ENCODE data around the gene GPER1. TPM values are rescaled to one million over a fixed set of nuclear protein-coding genes. Genes with fewer than 3 reads are reported as not detected.

The GPER1 gene
- total RNA-seq, 4 donors from 2014 or later, result 7.1 to 20.2 (median 7.8) TPM

DNA sequence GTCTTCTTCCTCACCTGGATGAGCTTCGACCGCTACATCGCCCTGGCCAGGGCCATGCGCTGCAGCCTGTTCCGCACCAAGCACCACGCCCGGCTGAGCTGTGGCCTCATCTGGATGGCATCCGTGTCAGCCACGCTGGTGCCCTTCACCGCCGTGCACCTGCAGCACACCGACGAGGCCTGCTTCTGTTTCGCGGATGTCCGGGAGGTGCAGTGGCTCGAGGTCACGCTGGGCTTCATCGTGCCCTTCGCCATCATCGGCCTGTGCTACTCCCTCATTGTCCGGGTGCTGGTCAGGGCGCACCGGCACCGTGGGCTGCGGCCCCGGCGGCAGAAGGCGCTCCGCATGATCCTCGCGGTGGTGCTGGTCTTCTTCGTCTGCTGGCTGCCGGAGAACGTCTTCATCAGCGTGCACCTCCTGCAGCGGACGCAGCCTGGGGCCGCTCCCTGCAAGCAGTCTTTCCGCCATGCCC lies 4.3 kb downstream of the GPER1 start:
- WGBS, 2 donors (ENCODE audit: low coverage in 1 of 2), result 90% methylated on average over 4 of the region's 40 CpGs; no CpG with 5 or more reads in 1 of the 2 donors
- Histone ChIP-seq H3K36me3 (peaks cover 0 to 37% of the 10 kb centered on the region in 2 donors), H3K9me3 (no peaks in the 10 kb centered on the region), H3K4me3 (no peak overlapping the region), H3K27me3 (no peaks in the 10 kb centered on the region), H3K27ac (no peak overlapping the region), H3K4me1 (peaks cover 0 to 46% (median 18%) of the 10 kb centered on the region in 3 donors)
- TF ChIP-seq POLR2A (IDR thresholded peaks at IDR 0.05), result no peak
- TF ChIP-seq, protein P1, sequence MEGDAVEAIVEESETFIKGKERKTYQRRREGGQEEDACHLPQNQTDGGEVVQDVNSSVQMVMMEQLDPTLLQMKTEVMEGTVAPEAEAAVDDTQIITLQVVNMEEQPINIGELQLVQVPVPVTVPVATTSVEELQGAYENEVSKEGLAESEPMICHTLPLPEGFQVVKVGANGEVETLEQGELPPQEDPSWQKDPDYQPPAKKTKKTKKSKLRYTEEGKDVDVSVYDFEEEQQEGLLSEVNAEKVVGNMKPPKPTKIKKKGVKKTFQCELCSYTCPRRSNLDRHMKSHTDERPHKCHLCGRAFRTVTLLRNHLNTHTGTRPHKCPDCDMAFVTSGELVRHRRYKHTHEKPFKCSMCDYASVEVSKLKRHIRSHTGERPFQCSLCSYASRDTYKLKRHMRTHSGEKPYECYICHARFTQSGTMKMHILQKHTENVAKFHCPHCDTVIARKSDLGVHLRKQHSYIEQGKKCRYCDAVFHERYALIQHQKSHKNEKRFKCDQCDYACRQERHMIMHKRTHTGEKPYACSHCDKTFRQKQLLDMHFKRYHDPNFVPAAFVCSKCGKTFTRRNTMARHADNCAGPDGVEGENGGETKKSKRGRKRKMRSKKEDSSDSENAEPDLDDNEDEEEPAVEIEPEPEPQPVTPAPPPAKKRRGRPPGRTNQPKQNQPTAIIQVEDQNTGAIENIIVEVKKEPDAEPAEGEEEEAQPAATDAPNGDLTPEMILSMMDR (IDR thresholded peaks at IDR 0.05), result no peak
- no peak for TF ChIP-seq POLR2AphosphoS5 (IDR thresholded peaks at IDR 0.05)
- TF ChIP-seq EP300 (IDR thresholded peaks at IDR 0.05), result no peak
- no peak for ATAC-seq

DNA sequence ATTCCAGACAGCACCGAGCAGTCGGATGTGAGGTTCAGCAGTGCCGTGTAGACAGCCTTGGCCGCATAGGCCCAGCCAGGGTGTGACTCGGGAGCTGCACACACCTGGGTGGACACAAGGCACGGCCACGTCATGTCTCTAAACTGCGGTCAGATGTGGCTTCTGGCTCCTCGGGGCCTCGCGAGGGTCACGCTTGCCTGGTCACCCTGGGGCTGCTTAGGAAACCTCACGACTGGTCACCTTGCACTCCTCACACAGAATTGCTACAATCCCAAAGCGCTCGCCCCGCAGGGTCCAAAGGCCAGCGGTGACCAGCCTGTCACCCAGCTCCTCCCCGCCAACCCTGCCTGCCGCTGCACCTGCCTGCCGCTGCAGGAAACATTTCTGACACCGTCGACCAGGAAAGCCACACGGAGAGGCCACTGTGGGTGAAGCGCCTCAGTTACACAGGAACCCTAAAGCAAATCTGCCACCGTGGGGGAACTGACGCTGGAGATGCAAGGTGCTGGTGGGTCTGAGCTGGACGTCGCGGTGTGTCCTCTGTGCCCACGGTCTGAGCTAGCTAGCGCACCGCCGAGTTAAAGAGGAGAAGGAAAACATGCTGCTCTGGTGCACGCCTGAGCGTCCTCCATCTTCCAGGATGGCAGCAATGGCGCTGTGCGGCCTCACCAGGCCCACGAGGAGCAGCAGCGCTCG lies 5.0 kb downstream of the GPER1 start:
- Histone ChIP-seq H3K4me1 (peaks cover 0 to 39% (median 10%) of the 10 kb centered on the region in 3 donors), H3K36me3 (peaks cover 0 to 37% of the 10 kb centered on the region in 2 donors), H3K27ac (no peak overlapping the region), H3K27me3 (no peaks in the 10 kb centered on the region), H3K4me3 (no peak overlapping the region), H3K9me3 (no peaks in the 10 kb centered on the region)
- no peak for ATAC-seq
- 95% methylated on average over 4 of the region's 40 CpGs; no CpG with 5 or more reads in 1 of the 2 donors for WGBS, 2 donors (ENCODE audit: low coverage in 1 of 2)
- no peak for TF ChIP-seq POLR2AphosphoS5 (IDR thresholded peaks at IDR 0.05)
- no peak for TF ChIP-seq EP300 (IDR thresholded peaks at IDR 0.05)
- no peak for TF ChIP-seq POLR2A (IDR thresholded peaks at IDR 0.05)
- TF ChIP-seq, protein P1 (IDR thresholded peaks at IDR 0.05), result no peak

- H3K36me3 ChIP-seq, result peaks cover 0 to 40% of the 10 kb centered on the region in 2 donors
- H3K4me3 ChIP-seq, result no peak overlapping the region
- ATAC-seq, result no peak
- no peaks in the 10 kb centered on the region for H3K9me3 ChIP-seq
- H3K27ac ChIP-seq, result no peak overlapping the region
- peaks cover 0 to 34% (median 5%) of the 10 kb centered on the region in 3 donors for H3K4me1 ChIP-seq
- WGBS, 2 donors (ENCODE audit: low coverage in 1 of 2), result 84% methylated on average over 10 of the region's 14 CpGs; no CpG with 5 or more reads in 1 of the 2 donors
- no peaks in the 10 kb centered on the region for H3K27me3 ChIP-seq
- TF ChIP-seq EP300 (IDR thresholded peaks at IDR 0.05) (no peak), POLR2AphosphoS5 (IDR thresholded peaks at IDR 0.05) (no peak), POLR2A (IDR thresholded peaks at IDR 0.05) (no peak)
- TF ChIP-seq, protein P1 (IDR thresholded peaks at IDR 0.05), result no peak
Measured at GRCh38 chr7:1093502-1093843, 5.6 kb downstream of the GPER1 start.

DNA sequence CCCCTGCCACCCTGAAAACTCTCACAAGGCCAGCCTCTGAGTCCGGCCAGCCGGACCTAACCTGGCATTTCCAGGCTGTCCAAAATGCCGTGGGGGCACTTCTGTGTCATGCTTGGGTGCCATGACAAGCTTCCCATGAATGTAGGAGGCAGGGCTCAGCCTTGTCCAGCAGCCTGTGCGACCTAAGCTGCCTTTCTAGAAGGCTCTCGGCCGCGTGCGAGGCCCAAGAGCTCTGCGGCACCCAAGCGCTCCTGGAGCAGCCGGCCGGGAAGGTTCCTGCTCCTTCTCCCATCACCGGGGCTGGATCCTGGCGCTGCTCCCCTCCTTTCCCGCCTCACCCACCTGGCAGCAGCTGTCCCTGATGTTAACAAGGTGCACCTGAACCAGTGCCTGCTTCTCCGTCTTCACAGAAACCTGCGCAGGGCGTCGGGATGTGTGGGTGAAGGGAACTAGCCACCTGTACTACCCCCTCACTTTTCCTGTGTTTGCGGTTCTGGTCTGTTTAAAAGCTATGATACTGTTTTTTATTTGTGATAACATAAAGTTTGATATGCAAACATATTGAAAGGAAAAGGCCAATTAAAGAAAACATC lies 6.1 kb downstream of the GPER1 start:
- Histone ChIP-seq H3K27me3 (no peaks in the 10 kb centered on the region), H3K27ac (no peak overlapping the region), H3K4me1 (peaks cover 0 to 28% (median 0%) of the 10 kb centered on the region in 3 donors), H3K36me3 (peaks cover 0 to 46% of the 10 kb centered on the region in 2 donors), H3K9me3 (no peaks in the 10 kb centered on the region), H3K4me3 (no peak overlapping the region)
- WGBS, 2 donors (ENCODE audit: low coverage in 1 of 2), result 83 to 100% methylated on average over 1 to 5 of the region's 20 CpGs
- ATAC-seq, result no peak
- TF ChIP-seq POLR2A (IDR thresholded peaks at IDR 0.05) (no peak), EP300 (IDR thresholded peaks at IDR 0.05) (no peak), POLR2AphosphoS5 (IDR thresholded peaks at IDR 0.05) (no peak)
- TF ChIP-seq, protein P1 (IDR thresholded peaks at IDR 0.05), result no peak
